SK-N-SH (cell line): Measurements from ENCODE around the gene CRLF1. TPM values are rescaled to one million over a fixed set of nuclear protein-coding genes. Genes with fewer than 3 reads are reported as not detected.

Experiments used
- CTCF ChIA-PET: fragments of 300-600, 350-600 bp; formaldehyde crosslinking; extraction: SDS; loops from one replicate; lab custom pipeline; 2021; lab: Yijun Ruan, JAX
- POLR2A ChIA-PET: fragments of 350-600 bp; sonication (Branson Sonifier 250); formaldehyde crosslinking; extraction: SDS; loops from one replicate; lab custom pipeline; 2020; ENCODE audit warnings: antibody characterized with exemption, inconsistent platforms; lab: Yijun Ruan, JAX
- DNase-seq: peaks from one replicate; pipeline ENCODE4 v3.0.0; 2012
- H2AFZ ChIP-seq: fragments of 200-600 bp; sonication (generic); 2 replicates; pipeline ENCODE4 v1.8.1; 2016; ENCODE audit warnings: antibody characterized with exemption, mild to moderate bottlenecking, low read depth
- H3F3A ChIP-seq: fragments of 200-600 bp; sonication (generic); replicated peaks from 2 replicates; pipeline ENCODE3; 2016; ENCODE audit warnings: antibody characterized with exemption, mild to moderate bottlenecking; ENCODE audit not compliant: insufficient read depth
- H3K27ac ChIP-seq, 2 experiments: fragments of 200-500 bp in 1 of 2; fragments of 200-600 bp in 1 of 2; sonication (Bioruptor generic) in 1 of 2; sonication (generic), shearing (Covaris generic) in 1 of 2; 2 replicates each; pipeline versions ENCODE4 v1.5.1 to v1.6.1; 2014 to 2016; ENCODE audit warnings: low read depth in 2 of 2, inconsistent platforms in 1 of 2, low read length in 1 of 2, mild to moderate bottlenecking in 1 of 2, mixed read lengths in 1 of 2
- H3K27me3 ChIP-seq: fragments of 200-600 bp; sonication (generic), shearing (Covaris generic); 2 replicates; pipeline ENCODE4 v1.6.1; 2016; ENCODE audit warnings: mixed run types; ENCODE audit not compliant: insufficient read depth
- H3K36me3 ChIP-seq, 2 experiments: fragments of 200-500 bp in 1 of 2; fragments of 200-600 bp in 1 of 2; sonication (Bioruptor generic) in 1 of 2; sonication (generic) in 1 of 2; replicated peaks in 1 of 2; 2 replicates each; pipeline versions ENCODE3 to v1.5.1; 2014 to 2016; ENCODE audit warnings: low read length in 1 of 2, mild to moderate bottlenecking in 1 of 2; ENCODE audit not compliant: insufficient read depth in 2 of 2, control insufficient read depth in 1 of 2
- H3K4me1 ChIP-seq, 2 experiments: fragments of 200-500 bp in 1 of 2; fragments of 200-600 bp in 1 of 2; sonication (Bioruptor generic) in 1 of 2; sonication (generic), shearing (Covaris generic) in 1 of 2; 2 replicates each; pipeline versions ENCODE4 v1.5.1 to v1.6.1; 2014 to 2016; ENCODE audit warnings: low read depth in 1 of 2, low read length in 1 of 2, mixed run types in 1 of 2; ENCODE audit not compliant: insufficient read depth in 2 of 2, control insufficient read depth in 1 of 2
- H3K4me2 ChIP-seq: fragments of 200-600 bp; sonication (generic), shearing (Covaris generic); 2 replicates; pipeline ENCODE4 v1.6.1; 2017; ENCODE audit warnings: mixed run types
- H3K4me3 ChIP-seq, 2 experiments: fragments of 200-500 bp in 1 of 2; fragments of 200-600 bp in 1 of 2; sonication (Bioruptor generic) in 1 of 2; sonication (generic), shearing (Covaris generic) in 1 of 2; 2 replicates each; pipeline versions ENCODE4 v1.5.1 to v1.8.1; 2014 to 2016; ENCODE audit warnings: low read depth in 2 of 2, inconsistent platforms in 1 of 2, low read length in 1 of 2, mild to moderate bottlenecking in 1 of 2, mixed read lengths in 1 of 2, moderate library complexity in 1 of 2
- H3K79me2 ChIP-seq: fragments of 200-600 bp; sonication (generic); 2 replicates; pipeline ENCODE4 v1.8.1; 2017; ENCODE audit warnings: mild to moderate bottlenecking; ENCODE audit not compliant: insufficient read depth
- H3K9ac ChIP-seq: fragments of 200-600 bp; sonication (generic); 2 replicates; pipeline ENCODE4 v1.6.1; 2017; ENCODE audit warnings: mixed run types
- H3K9me2 ChIP-seq: fragments of 200-600 bp; sonication (generic); 2 replicates; pipeline ENCODE4 v1.6.1; 2017; ENCODE audit warnings: mixed run types
- H3K9me3 ChIP-seq: fragments of 200-600 bp; sonication (generic); 2 replicates; pipeline ENCODE4 v1.6.1; 2017; ENCODE audit warnings: mixed run types, mild to moderate bottlenecking, moderate library complexity
- H4K20me1 ChIP-seq: fragments of 200-600 bp; sonication (generic); 2 replicates; pipeline ENCODE4 v1.6.1; 2017; ENCODE audit warnings: mild to moderate bottlenecking, mixed run types; ENCODE audit not compliant: insufficient read depth
- CHD2 ChIP-seq: fragments of 150-350 bp; IDR thresholded peaks from 2 replicates; pipeline ENCODE4 v1.6.1; 2018; ENCODE audit warnings: low read length; ENCODE audit not compliant: partially characterized antibody
- EP300 ChIP-seq, 2 experiments: IDR thresholded peaks; 2 replicates each; pipeline versions ENCODE4 v1.4.0 to v1.6.1; 2012; ENCODE audit warnings: borderline replicate concordance in 1 of 2, low read depth in 1 of 2, low read length in 1 of 2
- EZH2phosphoT487 ChIP-seq: fragments of 200-600 bp; sonication (generic); IDR thresholded peaks from 2 replicates; pipeline ENCODE4 v1.6.1; 2017; ENCODE audit warnings: low read depth, mixed run types, mild to moderate bottlenecking, antibody characterized with exemption, moderate library complexity, borderline replicate concordance
- FOSL2 ChIP-seq: IDR thresholded peaks from 2 replicates; pipeline ENCODE4 v1.4.0; 2012; ENCODE audit warnings: low read depth, mild to moderate bottlenecking, moderate library complexity, borderline replicate concordance
- GABPA ChIP-seq: IDR thresholded peaks from 2 replicates; pipeline ENCODE4 v1.4.0; 2012; ENCODE audit warnings: low read depth, mild to moderate bottlenecking
- GATA2 ChIP-seq: sonication (generic); formaldehyde crosslinking; IDR thresholded peaks from 2 replicates; pipeline ENCODE4 v1.5.0; 2020; ENCODE audit warnings: mild to moderate bottlenecking, missing genetic modification reagents
- MAX ChIP-seq: IDR thresholded peaks from 2 replicates; pipeline ENCODE4 v1.4.0; 2012; ENCODE audit warnings: low read depth
- MXI1 ChIP-seq: IDR thresholded peaks from 2 replicates; pipeline ENCODE4 v1.6.1; 2012; ENCODE audit warnings: mild to moderate bottlenecking, low read depth, low read length, improper control_type of control experiment
- NFIC ChIP-seq: IDR thresholded peaks from 2 replicates; pipeline ENCODE4 v1.4.0; 2012; ENCODE audit warnings: borderline replicate concordance
- RAD21 ChIP-seq: IDR thresholded peaks from 2 replicates; pipeline ENCODE4 v1.6.1; 2012; ENCODE audit warnings: mild to moderate bottlenecking, low read length
- RCOR1 ChIP-seq: fragments of 150-350 bp; IDR thresholded peaks from 2 replicates; pipeline ENCODE4 v1.6.1; 2017; ENCODE audit warnings: antibody characterized with exemption, low read length
- RFX5 ChIP-seq: IDR thresholded peaks from 2 replicates; pipeline ENCODE4 v1.6.1; 2012; ENCODE audit warnings: mild to moderate bottlenecking, improper control_type of control experiment, low read length
- RXRA ChIP-seq: IDR thresholded peaks from 2 replicates; pipeline ENCODE4 v1.4.0; 2012; ENCODE audit warnings: low read depth, mild to moderate bottlenecking, borderline replicate concordance
- SIN3A ChIP-seq: IDR thresholded peaks from 2 replicates; pipeline ENCODE4 v1.6.1; 2012; ENCODE audit warnings: low read depth, mild to moderate bottlenecking, low read length, moderate library complexity, borderline replicate concordance
- SMC3 ChIP-seq: IDR thresholded peaks from 2 replicates; pipeline ENCODE4 v1.6.1; 2012; ENCODE audit warnings: low read depth, low read length, improper control_type of control experiment
- USF2 ChIP-seq: fragments of 150-350 bp; IDR thresholded peaks from 2 replicates; pipeline ENCODE4 v1.6.1; 2017; ENCODE audit warnings: antibody characterized with exemption, low read length, low read depth, borderline replicate concordance
- YY1 ChIP-seq: IDR thresholded peaks from 2 replicates; pipeline ENCODE4 v1.4.0; 2012; ENCODE audit warnings: low read depth, mild to moderate bottlenecking
- ZBTB33 ChIP-seq: IDR thresholded peaks from 2 replicates; pipeline ENCODE4 v1.4.0; 2012; ENCODE audit warnings: low read depth, borderline replicate concordance
- WGBS: methylation state at CpG from one replicate; pipeline ENCODE4 v1.1.6; 2017; ENCODE audit warnings: low lambda C conversion rate; 5-methylcytosine and 5-hydroxymethylcytosine counted together
- polyA plus RNA-seq, 3 experiments: library from polyadenylated mRNA; depleted of rRNA; stranded (reverse); fragments of >200 nt; gene quantifications; 2 replicates each; pipeline ENCODE4 v1.2.3, GENCODE V29; 2012

Gene CRLF1
- polyA plus RNA-seq, 1 of the 3 experiments (the other 2 are of a cell fraction): 0.71 TPM

- peak; percentile 85 for DNase-seq
- Histone ChIP-seq H2AFZ (peak overlapping the region; percentile 79; the same call in 1 of the 2 replicates), H3K4me3 (peak overlapping the region; percentile 83 to 89), H3K79me2 (peaks cover 10% of the 10 kb centered on the region; the same call in 1 of the 2 replicates), H3F3A (peaks cover 26% of the 10 kb centered on the region), H3K4me1 (peaks cover 6 to 26% of the 10 kb centered on the region in 2 experiments; a peak in 2 of 4 replicates), H3K4me2 (peak overlapping the region; percentile 92), H3K27ac (peak overlapping the region; percentile 69 to 94), H3K9ac (peak overlapping the region; percentile 79), H3K9me2 (no peaks in the 10 kb centered on the region), H3K9me3 (no peaks in the 10 kb centered on the region), H4K20me1 (no peaks in the 10 kb centered on the region), H3K27me3 (no peaks in the 10 kb centered on the region), H3K36me3 (no peaks in the 10 kb centered on the region)
- ChIA-PET POLR2A (interaction anchor here (0.6 to 2.5 kb wide), 15 partner anchors 12 to 329 kb away, joined by 3 to 20 read pairs (median 3); partner anchors contain the start of genes COPE, DDX49, TMEM59L and UBA52), CTCF (interaction anchor here (0.6 to 10.5 kb wide), 51 partner anchors 9 to 398 kb away, joined by 3 to 234 read pairs (median 5); partner anchors contain the start of genes CERS1, COPE, CRLF1 and CRTC1)
- WGBS: 2% methylated on average over 18 of the region's 52 CpGs
- TF ChIP-seq EP300 (IDR thresholded peaks at IDR 0.05; ENCODE audit: borderline replicate concordance in 1 of 2, low read depth in 1 of 2, low read length in 1 of 2): no peak
- no peak for TF ChIP-seq YY1
- TF ChIP-seq RCOR1: no peak
- TF ChIP-seq GABPA: no peak
- no peak for TF ChIP-seq ZBTB33
- TF ChIP-seq RFX5: no peak
- peak; percentile 97 for TF ChIP-seq MAX
- TF ChIP-seq SIN3A: 0 out of 2 replicates have a peak, but pooled peaks have one; percentile 4
- TF ChIP-seq FOSL2: no peak
These were observed 17.0 kb downstream of the CRLF1 start for GRCh38 chr19:18589380-18590272.

GRCh38 chr19:18588611-18589379, 17.8 kb downstream of the CRLF1 start, which contains the start of gene REX1BD:
Gene REX1BD (plus strand): TSS chr19:18588798. CDS start chr19:18588802, 4 bp downstream.
- CTCF ChIA-PET: interaction anchor here (0.7 to 10.5 kb wide), 40 partner anchors 8 to 399 kb away, joined by 3 to 234 read pairs (median 5); partner anchors contain the start of genes CERS1, CRTC1, ELL and KXD1
- H3K4me3 ChIP-seq: peak within 1 kb of the TSS; percentile 83 to 89
- no peaks in the 10 kb centered on the region for H3K9me2 ChIP-seq
- peaks cover 10% of the 10 kb centered on the region; the same call in 1 of the 2 replicates for H3K79me2 ChIP-seq
- H3F3A ChIP-seq: peaks cover 26% of the 10 kb centered on the region
- H3K27ac ChIP-seq: peak within 1 kb of the TSS; percentile 69 to 94
- 1% methylated on average over 27 of the region's 72 CpGs for WGBS
- peak within 1 kb of the TSS; percentile 92 for H3K4me2 ChIP-seq
- H3K27me3 ChIP-seq: no peaks in the 10 kb centered on the region
- peak within 1 kb of the TSS; percentile 79 for H3K9ac ChIP-seq
- peak within 1 kb of the TSS; percentile 84 for H2AFZ ChIP-seq
- no peaks in the 10 kb centered on the region for H4K20me1 ChIP-seq
- POLR2A ChIA-PET: interaction anchor here (0.8 to 2.5 kb wide), 11 partner anchors 11 to 330 kb away, joined by 3 to 20 read pairs (median 5); partner anchors contain the start of genes COPE, DDX49, TMEM59L and UBA52
- peaks cover 6 to 22% of the 10 kb centered on the region in 2 experiments; a peak in 1 of 4 replicates for H3K4me1 ChIP-seq
- no peaks in the 10 kb centered on the region for H3K9me3 ChIP-seq
- no peaks in the 10 kb centered on the region for H3K36me3 ChIP-seq
- DNase-seq: peak; percentile 89
- TF ChIP-seq MXI1 (no peak), SMC3 (peak; percentile 2; the same call in 1 of the 2 replicates), RXRA (no peak), CHD2 (peak; percentile 34), EZH2phosphoT487 (no peak), NFIC (no peak), USF2 (no peak), EP300 (IDR thresholded peaks at IDR 0.05; ENCODE audit: borderline replicate concordance in 1 of 2, low read depth in 1 of 2, low read length in 1 of 2) (no peak), GATA2 (no peak), RCOR1 (peak; percentile 24; the same call in 1 of the 2 replicates), YY1 (no peak), RAD21 (peak; percentile 5; the same call in 1 of the 2 replicates)
